ENCODE measurements around the gene NRG2.

NRG2 gene

GRCh38 chr5:139855946-139856540, 187.1 kb downstream of the NRG2 start:
- no peak for DNase-seq (ENCODE audit: low spot score)

- no peak for DNase-seq (ENCODE audit: low spot score)
Observed at GRCh38 chr5:139855451-139855850, 187.6 kb downstream of the NRG2 start.

DNA sequence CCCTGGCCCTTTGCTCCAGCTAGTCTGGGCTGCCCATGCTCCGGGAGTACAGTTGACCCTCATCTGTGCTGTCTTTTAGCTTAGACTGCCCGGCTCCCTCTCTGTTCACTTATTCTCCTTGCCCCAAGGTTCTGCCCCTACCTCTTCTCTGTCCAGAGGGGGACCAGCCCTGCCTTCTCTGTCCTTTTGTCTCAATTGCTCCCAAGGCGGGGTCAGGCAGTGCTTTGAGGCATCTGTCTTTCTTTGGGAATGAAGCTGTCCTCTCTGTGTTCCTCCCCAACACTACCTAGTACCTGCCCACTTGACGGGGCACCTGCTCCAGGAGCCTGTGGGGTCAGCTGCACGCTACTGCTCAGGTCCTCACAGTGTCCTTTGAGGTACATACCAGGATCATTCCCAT, 188.1 kb downstream of the NRG2 start:
- no peak for DNase-seq (ENCODE audit: low spot score)

GRCh38 chr5:139854029-139854605, 189.0 kb downstream of the NRG2 start:
- DNase-seq (ENCODE audit: low spot score), result no peak

GRCh38 chr5:139852696-139853095, 190.4 kb downstream of the NRG2 start:
- DNase-seq (ENCODE audit: low spot score), result no peak

GRCh38 chr5:139851558-139851957, 191.5 kb downstream of the NRG2 start:
- no peak for DNase-seq (ENCODE audit: low spot score)

DNA sequence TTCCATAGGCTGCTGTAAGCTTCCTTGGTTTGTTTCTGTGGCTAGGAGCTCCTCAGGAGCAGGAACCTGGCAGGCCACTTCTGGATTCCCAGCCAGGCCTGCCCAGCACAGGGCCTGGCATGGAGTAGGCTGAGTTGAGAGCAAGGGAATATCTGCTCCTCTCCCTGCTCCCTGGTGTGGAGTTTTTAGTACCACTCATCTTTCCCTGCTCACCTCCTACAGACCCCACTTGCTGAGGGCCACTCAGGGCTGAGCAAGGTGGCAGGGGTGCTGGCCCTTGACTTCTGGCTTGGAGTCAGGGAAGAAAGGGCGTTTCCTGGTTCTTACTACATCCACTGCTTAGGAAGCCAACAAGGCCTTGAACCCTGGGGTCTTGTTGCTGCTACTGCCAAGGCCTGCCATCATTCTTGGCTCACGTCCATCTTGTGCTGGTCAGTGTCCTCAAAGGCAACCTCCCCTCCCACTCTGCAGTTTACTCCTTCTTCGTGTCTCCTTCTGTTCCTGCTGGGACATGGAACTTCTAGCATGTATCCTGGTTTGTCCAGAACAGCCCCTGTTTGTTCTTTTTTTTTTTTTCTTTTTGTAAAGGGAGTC, 192.6 kb downstream of the NRG2 start:
- no peak for DNase-seq (ENCODE audit: low spot score)

GRCh38 chr5:139849942-139850341, 193.2 kb downstream of the NRG2 start:
- no peak for DNase-seq (ENCODE audit: low spot score)

- no peak for DNase-seq (ENCODE audit: low spot score)
Observed at GRCh38 chr5:139849501-139849900, 193.6 kb downstream of the NRG2 start.

DNA sequence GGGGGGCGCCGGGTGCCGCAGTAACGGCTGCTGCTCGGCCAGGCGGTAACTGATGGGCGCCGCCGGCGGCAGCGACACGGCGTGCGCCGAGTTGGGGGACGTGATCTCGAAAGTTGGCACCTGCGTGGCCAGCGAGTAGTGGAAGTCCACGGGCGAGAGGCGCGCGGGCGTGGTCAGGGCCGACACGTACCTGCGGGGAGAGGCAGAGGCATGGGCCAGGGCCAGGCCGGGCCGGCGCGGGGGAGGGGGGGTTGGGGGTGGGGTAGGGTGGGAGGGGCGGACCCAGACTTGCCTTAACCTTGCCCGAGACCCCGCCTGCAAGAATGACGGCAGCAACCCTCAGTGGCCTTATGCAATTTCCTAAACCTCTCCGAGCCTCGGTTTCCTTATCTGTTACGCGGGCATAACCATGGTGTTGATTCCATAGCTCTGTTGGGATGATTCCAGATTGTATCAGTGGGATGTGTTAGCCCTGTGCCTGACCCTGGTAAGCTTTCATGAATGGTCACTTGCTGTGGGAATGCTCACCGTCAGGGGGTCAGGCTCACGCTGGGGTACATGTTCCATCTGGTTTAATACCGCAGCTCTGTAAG, 194.5 kb downstream of the NRG2 start:
- no peak for DNase-seq (ENCODE audit: low spot score)

DNA sequence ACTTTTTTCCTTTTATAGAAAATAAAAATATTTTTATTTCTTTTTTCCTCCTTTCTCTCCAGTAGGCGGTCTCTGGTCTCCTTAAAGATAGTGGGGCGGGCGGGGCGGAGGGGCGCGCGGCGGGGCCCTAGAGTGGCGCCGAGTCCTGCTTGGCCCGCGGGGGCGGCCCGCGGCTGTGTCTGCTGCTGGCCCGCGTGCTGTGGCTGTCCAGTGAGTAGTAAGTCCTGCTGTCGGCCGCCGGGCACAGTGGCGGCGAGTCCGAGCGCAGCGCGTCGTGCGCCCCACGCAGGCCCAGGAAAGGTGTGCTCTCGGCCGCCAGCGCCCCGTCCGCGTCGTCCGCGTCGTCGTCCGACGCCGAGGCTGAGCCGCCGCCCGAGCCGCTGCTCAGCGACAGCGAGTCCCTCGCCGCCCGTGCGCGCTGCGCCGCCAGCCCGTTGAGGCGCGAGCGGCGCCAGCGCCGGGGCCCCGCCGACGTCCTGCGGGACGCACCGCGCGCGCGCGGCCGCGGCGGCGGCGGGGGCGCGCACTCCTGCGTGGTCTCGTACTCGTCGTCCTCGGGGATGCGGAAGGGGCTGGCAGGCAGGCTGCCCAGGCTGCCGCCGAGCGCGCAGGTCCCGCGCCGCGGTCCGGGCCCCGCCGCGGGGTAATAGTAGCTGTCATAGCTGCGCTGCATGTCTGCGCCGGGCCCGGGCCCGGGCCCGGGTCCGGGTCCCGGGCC, 195.2 kb downstream of the NRG2 start:
- DNase-seq (ENCODE audit: low spot score), result no peak

DNA sequence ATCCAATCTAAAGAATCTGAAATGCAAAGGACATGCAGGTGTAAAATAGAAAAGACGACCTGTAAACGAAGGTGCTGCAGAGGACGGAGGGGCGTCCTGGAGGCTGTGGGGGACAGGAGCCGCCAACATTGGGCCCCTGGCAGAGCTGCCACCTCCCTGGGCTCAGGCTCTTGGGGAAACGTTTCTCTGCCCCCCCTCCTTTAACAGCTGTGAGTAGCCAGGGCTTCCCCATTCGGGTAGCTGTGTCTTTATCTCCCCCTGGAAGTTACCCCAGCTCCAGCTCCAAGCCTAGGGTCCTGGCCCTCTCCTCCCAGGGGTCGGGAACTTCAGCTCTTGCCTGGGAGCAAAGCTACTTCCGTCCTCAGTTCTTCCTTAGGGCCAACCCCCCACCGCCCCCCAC, 196.0 kb downstream of the NRG2 start:
- DNase-seq (ENCODE audit: low spot score), result no peak

GRCh38 chr5:139845846-139846681, 197.0 kb downstream of the NRG2 start:
- DNase-seq (ENCODE audit: low spot score), result no peak

- DNase-seq (ENCODE audit: low spot score), result peak; percentile 84
Observed at GRCh38 chr5:139844472-139845145, 198.5 kb downstream of the NRG2 start.

DNA sequence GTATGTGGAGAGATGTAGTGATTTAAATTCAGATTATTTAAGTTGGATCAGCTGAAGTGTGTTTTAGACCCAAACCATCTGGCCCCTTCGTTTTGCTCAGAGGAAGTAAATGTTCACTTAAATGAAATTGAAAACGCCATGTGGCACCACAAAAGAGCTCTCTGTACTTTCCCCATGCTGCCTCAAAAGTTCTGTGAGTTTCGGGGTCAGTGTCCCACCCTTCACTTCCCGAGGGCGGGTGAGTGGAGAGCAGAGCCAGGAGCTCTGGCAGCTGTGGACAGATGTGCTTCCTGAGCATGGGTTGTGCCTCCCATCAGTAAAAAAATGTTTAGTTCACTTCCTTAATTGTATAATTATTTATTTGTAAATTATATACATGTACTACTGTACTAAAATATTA, 199.1 kb downstream of the NRG2 start:
- DNase-seq (ENCODE audit: low spot score), result no peak

GRCh38 chr5:139842321-139842720, 200.8 kb downstream of the NRG2 start:
- no peak for DNase-seq (ENCODE audit: low spot score)

DNA sequence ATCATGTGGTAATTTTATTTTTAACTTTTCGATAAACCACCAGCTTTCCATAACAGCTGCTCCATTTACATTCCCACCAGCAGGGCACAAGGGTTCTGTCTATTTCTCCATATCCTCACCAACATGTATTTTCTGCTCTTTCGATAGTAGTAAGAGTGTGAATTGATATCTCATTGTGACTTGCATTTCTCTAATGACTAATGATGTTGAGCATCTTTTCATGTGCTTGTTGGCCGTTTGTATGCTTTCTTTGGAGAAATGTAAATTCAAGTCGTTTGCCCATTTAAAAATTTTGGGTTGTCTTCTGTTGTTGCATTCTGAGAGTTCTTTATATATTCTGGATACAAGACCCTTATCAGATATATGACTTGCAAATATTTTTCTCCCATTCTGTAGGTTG, 201.6 kb downstream of the NRG2 start:
- no peak for DNase-seq (ENCODE audit: low spot score)

DNA sequence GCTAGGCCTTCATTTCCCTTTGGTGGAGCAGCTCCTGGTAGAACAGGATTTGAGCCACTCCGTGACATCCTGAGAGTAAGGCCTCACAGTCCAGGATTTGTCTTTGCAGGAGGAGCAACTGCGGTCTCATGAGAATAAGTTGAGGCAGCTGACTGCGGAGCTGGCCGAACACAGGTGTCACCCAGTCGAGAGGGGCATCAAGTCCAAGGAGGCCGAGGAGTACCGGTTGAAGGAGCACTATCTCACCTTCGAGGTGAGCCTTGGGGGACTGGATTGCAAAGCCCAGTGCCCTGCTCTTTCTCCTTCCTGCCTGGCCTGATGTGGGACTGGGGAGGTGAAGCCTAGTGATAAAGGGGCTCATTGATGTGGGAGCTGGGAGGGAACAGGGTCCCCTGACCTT, 203.2 kb downstream of the NRG2 start:
- DNase-seq (ENCODE audit: low spot score), result no peak

DNA sequence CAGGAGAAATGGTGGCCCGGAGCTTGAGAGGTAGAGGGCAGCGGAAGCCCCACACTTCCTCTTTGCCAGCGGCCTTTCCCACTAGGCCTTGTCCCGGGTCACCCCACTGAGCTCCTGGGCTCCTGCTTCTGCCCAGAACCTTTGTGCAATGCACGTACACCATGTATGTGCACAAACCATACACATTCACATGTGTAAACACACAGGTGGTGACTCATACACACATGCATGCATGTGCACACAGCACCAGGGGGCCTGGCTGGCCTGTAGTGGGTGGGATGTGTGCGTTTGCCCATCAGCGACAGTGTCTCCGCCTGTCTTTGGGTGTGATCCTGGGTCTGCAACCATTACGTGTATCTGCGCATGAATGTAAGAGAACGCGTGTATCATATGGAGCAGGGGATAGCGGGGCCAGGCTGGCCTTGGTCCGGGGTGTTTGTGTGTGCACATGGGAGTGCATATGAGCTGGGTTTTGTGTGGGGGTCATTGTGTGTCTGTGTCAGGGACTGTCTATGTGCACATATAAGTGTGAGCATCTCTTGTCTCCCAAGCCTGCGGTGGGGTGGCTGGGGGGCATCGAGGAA, 203.8 kb downstream of the NRG2 start:
- no peak for DNase-seq (ENCODE audit: low spot score)

DNA sequence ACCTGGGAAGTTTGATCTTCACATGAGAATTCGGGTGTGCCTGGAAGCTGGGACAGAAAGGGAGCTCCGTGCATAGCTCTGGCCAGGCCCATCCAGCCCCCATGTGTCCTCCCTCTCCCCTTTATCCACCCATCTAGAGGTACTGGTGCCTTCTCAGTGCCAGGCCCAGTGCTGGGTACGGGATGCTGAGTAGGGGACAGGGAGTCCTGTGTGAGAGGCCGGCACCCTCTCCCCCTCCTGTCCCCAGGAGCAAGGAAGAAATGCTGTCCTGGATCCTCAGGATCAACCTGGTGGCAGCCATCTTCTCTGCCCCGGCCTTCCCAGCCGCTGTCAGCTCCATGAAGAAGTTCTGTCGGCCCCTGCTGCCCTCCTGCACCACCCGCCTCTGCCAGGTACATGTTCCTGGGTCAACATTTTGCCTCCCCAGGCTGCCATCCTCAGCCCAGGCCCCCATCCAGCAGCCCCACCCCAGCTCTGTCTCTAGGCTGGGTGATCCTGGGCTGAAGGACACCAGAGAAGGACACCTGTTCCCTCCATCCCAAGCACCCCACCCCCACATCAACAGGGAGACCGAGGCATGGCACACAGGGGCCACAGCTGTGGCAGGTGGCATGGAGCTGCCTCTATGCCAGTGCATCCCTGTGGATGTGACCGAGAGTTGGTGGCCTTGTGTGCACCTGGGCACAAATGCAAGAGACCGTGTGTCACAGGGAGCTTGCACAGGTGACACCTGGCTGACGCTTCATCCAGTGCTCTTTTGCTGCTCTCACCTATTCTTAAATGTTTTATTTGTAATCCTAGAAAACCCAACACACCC, 204.5 kb downstream of the NRG2 start:
- no peak for DNase-seq (ENCODE audit: low spot score)

All from AG08395 (cell line).